AG09309 (cell line): Measurements from ENCODE around the gene C1QTNF8.

Experiments
- DNase-seq: peaks from one replicate; pipeline ENCODE4 v3.0.0-alpha.2; 2010; ENCODE audit warnings: low read depth
- H3K4me3 ChIP-seq: 2 replicates; pipeline ENCODE4 v1.5.1; 2011; ENCODE audit warnings: mild to moderate bottlenecking, low read depth, low read length, moderate library complexity; ENCODE audit not compliant: control insufficient read depth
- TF ChIP-seq, protein P1 (sequence below): IDR thresholded peaks from 2 replicates; pipeline ENCODE4 v1.5.1; 2011; ENCODE audit warnings: mild to moderate bottlenecking, low read depth, low read length, inconsistent platforms; ENCODE audit not compliant: insufficient read depth, control insufficient read depth; ENCODE audit errors: missing control alignments

C1QTNF8 gene

DNA sequence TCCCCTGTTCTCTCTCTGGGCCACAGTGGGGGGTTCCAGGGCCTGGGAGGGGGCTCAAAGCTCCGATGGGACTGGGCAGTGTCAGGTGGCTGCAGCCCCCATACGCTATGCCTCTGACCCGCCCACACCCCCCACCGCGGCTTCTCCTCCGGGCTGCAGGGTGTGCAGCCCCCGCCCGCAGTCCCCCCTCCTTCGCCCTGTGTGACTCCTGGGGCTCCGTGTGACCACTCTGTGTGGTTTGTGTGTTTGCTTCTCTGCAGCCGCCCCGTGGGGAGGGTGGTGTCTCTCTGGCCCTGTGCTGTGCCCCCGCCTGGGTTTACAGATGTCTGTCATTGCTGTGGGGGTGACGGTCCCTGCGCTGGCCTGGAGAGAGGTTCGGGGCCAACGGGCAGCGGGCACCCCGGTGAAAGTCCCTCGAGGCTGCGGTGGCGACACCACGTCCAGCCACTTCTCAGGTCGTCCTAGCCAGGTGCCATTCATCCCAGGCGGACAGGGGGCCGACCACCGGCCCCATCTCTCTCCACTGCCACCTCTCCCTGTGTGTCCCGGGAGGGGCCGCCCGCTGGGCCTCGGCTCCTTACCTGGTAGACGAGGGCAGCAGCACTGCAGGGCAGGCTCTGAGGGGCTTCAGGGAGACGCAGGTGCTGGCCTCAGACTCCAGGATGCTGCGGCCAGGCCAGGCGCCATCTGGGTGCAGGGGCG is 18.0 kb downstream of the C1QTNF8 start:
- DNase-seq, result no peak
- no peak overlapping the region for H3K4me3 ChIP-seq
- TF ChIP-seq, protein P1, sequence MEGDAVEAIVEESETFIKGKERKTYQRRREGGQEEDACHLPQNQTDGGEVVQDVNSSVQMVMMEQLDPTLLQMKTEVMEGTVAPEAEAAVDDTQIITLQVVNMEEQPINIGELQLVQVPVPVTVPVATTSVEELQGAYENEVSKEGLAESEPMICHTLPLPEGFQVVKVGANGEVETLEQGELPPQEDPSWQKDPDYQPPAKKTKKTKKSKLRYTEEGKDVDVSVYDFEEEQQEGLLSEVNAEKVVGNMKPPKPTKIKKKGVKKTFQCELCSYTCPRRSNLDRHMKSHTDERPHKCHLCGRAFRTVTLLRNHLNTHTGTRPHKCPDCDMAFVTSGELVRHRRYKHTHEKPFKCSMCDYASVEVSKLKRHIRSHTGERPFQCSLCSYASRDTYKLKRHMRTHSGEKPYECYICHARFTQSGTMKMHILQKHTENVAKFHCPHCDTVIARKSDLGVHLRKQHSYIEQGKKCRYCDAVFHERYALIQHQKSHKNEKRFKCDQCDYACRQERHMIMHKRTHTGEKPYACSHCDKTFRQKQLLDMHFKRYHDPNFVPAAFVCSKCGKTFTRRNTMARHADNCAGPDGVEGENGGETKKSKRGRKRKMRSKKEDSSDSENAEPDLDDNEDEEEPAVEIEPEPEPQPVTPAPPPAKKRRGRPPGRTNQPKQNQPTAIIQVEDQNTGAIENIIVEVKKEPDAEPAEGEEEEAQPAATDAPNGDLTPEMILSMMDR, result no peak

- no peak for DNase-seq
- H3K4me3 ChIP-seq, result no peak overlapping the region
Measured at GRCh38 chr16:1076801-1077576, 19.1 kb downstream of the C1QTNF8 start.

GRCh38 chr16:1075546-1075945 is 20.5 kb downstream of the C1QTNF8 start:
- TF ChIP-seq, protein P1, result no peak
- DNase-seq, result no peak

More at GRCh38 chr16:1076801-1077576, 19.1 kb downstream of the C1QTNF8 start:
- TF ChIP-seq, protein P1, result no peak

DNA sequence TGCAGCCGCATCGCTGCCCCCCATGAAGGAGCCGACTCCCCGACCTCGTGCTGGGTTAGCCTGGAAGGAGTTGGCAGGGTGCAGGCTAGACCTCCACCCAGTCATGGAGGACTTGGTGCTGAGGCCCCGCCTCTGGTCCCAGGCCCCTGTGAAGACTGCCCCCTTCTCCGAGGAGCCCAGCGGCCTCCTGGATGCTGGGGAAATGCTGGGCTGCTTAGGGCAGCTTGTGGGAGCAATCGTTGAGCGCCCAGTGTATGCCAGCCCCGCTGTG is 21.7 kb downstream of the C1QTNF8 start:
- TF ChIP-seq, protein P1, result no peak
- H3K4me3 ChIP-seq, result no peak overlapping the region
- no peak for DNase-seq

More at GRCh38 chr16:1075546-1075945, 20.5 kb downstream of the C1QTNF8 start:
- H3K4me3 ChIP-seq, result no peak overlapping the region

- no peak overlapping the region for H3K4me3 ChIP-seq
- TF ChIP-seq, protein P1, result peak; percentile 25
- DNase-seq, result no peak
Measured at GRCh38 chr16:1073566-1074378, 22.3 kb downstream of the C1QTNF8 start.

- DNase-seq, result no peak
- TF ChIP-seq, protein P1, result no peak
- no peak overlapping the region for H3K4me3 ChIP-seq
Measured at GRCh38 chr16:1073262-1073558, 22.8 kb downstream of the C1QTNF8 start.
